ENCODE results near the gene OGDH.

Gene OGDH

DNA sequence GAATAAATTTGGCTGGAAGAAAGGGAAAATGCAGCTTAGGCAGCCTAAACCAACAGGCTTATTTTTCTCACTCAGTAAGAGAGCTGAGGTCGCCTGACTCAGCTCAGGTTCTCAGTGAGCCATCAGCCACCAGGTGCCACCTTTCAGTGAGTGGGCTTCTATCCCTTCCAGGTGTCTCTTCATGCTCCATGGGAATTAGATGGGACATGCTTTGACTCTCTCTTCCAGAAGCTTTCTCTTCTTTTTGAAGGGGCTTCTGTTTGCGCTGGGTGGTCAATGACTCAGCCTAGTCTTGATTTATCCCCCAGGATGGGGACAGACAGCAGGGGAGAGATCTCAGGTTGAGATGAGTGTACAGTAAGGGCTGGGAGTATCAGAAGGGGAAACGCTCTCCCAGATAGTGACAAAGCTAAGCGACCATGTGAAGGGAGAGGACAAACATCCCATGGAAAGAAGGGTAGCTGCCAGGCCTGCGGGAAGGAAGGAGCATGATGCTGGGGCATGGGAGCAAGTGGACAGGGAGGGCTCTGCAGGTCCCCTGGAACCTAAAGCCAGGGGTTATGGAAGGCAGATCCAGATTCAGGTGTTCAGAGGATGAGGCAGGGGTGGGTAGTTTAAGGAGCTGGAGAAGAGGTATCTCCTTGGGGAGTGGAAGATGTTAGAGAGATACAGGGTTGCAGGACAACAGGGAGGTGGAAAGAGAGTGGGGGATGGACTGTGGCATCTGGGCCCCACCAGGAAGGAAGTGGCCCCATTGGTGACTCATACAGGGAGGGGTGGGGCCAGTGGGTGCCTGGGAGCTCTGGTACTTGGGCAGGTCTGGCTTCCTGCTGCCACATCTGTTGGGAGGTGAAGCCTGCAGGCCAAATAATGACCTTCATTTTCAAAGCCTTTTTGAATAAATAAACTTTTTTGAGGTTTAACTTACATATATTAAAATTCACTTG is 32.5 kb downstream of the OGDH start:
- ChIA-PET POLR2A (interaction anchor here (0.6 to 2.1 kb wide), 3 partner anchors 12 to 159 kb away, joined by 3 to 7 read pairs (median 5); partner anchors contain the start of gene OGDH), CTCF (interaction anchor here (1.0 to 2.2 kb wide), 5 partner anchors 8 to 48 kb away, joined by 3 to 9 read pairs (median 4); no protein-coding TSS in a partner anchor)
- TF ChIP-seq, protein P1, sequence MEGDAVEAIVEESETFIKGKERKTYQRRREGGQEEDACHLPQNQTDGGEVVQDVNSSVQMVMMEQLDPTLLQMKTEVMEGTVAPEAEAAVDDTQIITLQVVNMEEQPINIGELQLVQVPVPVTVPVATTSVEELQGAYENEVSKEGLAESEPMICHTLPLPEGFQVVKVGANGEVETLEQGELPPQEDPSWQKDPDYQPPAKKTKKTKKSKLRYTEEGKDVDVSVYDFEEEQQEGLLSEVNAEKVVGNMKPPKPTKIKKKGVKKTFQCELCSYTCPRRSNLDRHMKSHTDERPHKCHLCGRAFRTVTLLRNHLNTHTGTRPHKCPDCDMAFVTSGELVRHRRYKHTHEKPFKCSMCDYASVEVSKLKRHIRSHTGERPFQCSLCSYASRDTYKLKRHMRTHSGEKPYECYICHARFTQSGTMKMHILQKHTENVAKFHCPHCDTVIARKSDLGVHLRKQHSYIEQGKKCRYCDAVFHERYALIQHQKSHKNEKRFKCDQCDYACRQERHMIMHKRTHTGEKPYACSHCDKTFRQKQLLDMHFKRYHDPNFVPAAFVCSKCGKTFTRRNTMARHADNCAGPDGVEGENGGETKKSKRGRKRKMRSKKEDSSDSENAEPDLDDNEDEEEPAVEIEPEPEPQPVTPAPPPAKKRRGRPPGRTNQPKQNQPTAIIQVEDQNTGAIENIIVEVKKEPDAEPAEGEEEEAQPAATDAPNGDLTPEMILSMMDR (IDR thresholded peaks at IDR 0.05; ENCODE audit: control extremely low read depth, extremely low read depth, low read depth, missing control alignments): no peak
- peak; percentile 81 for DNase-seq (ENCODE audit: extremely low spot score)

DNA sequence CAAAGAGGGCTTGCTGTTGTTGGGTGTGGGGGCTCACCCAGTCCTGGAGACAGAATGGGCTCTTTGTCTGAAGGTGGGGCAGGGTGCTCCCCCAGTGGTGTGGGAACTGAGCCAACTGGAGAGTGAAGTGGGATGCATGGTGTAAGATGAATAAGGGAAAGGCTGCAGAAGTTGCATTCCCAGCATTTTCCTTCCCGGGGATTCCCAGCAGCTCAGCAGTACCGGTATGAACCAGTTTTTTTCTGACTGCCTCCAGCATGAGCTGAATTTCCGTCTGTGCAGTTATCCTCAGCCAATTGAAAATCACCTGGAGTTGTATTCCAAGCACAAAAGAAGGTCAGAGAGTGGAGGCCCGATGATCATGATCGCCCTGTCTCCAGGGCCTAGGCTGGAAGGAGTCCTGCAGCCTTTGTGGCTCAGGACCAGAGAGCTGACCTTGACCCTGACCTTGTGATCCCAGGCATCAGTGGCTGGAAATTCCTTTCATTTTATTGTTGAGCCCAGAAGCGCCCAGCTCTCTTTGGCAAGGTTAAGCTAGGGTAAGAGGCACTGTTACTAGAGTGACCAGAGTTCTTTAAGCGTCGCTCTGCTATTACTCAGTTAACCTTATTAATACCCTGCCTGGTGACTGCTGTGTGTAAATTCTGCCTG is 33.4 kb downstream of the OGDH start:
- no peak for DNase-seq (ENCODE audit: extremely low spot score)
- POLR2A ChIA-PET: interaction anchor here (0.9 to 2.1 kb wide), 2 partner anchors 11 to 33 kb away, joined by 3 to 7 read pairs; partner anchors contain the start of gene OGDH
- CTCF ChIA-PET: interaction anchor here (1.0 to 2.2 kb wide), 5 partner anchors 9 to 280 kb away, joined by 3 to 9 read pairs (median 3); no protein-coding TSS in a partner anchor
- TF ChIP-seq, protein P1 (IDR thresholded peaks at IDR 0.05; ENCODE audit: control extremely low read depth, extremely low read depth, low read depth, missing control alignments): no peak

DNA sequence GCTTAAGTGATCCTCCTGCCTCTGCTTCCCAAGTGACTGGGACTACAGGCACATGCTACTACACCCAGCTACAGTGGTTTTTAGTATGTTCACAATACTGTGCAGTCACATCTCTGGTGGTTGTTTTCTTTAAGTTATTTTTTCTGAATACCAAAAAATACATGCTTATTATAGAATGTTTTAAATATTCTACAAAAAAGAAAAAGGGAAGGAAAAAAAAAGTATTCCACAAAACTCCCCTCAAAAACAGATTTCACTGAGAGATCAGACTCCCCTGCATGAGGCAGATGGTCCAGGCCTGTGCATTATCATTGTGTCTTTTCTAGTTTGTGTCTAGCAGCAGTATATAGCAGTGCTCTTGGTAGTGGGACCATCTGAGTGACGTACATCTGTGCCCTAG is 36.8 kb downstream of the OGDH start:
- POLR2A ChIA-PET: no interaction called here
- no peak for DNase-seq (ENCODE audit: extremely low spot score)
- TF ChIP-seq, protein P1 (IDR thresholded peaks at IDR 0.05; ENCODE audit: control extremely low read depth, extremely low read depth, low read depth, missing control alignments): no peak
- CTCF ChIA-PET: no interaction called here

DNA sequence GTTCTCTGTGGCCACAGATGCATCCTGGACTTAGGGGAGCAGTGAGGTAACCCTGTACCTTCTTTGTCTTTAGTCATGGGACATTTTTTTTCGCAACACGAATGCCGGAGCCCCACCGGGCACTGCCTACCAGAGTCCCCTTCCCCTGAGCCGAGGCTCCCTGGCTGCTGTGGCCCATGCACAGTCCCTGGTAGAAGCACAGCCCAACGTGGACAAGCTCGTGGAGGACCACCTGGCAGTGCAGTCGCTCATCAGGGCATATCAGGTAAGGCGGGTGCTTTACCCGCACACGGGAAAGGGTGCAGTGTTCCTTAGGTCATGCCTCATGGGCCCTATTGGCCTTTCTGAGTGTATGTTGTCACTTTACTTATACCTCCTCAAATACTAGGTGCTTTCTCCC is 38.8 kb downstream of the OGDH start:
- TF ChIP-seq, protein P1 (IDR thresholded peaks at IDR 0.05; ENCODE audit: control extremely low read depth, extremely low read depth, low read depth, missing control alignments): no peak
- ChIA-PET POLR2A (no interaction called here), CTCF (interaction anchor here (0.9 kb wide), 1 partner anchor 11 kb away, joined by 3 read pairs; no protein-coding TSS in a partner anchor)
- no peak for DNase-seq (ENCODE audit: extremely low spot score)

DNA sequence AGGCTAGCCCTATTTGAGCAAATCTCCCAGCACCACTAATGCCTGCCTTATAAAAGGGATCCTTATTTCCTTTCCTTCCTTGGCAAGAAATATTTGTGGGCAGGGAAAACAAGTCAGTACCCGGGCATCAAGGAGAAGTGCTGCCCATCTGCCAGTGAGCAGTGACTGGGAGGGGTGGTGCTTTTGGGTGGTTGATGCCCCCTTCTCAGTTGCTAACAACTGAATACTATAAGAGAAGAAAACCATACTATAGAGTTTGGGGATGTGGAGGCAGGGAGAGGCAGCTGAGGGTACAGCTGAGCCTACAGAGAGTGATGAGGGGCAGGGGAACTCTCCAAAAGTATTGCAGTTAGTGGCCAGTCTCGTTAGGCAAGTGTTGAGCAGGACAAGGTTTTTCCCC is 39.3 kb downstream of the OGDH start:
- CTCF ChIA-PET: interaction anchor here (0.9 kb wide), 1 partner anchor 10 kb away, joined by 3 read pairs; no protein-coding TSS in a partner anchor

More for the DNA sequence above, 39.3 kb downstream of the OGDH start:
- DNase-seq (ENCODE audit: extremely low spot score): no peak
- TF ChIP-seq, protein P1 (IDR thresholded peaks at IDR 0.05; ENCODE audit: control extremely low read depth, extremely low read depth, low read depth, missing control alignments): no peak
- POLR2A ChIA-PET: no interaction called here
